Islet precursor cell (in vitro differentiated cells): ENCODE data around the gene CFAP53.
"Not testable (repeated sequence)": the region's sequence is repeated elsewhere in the genome, so short reads cannot be mapped to it uniquely, and the experiment has no call there.

Source experiments
- DNase-seq: peaks from one replicate; pipeline ENCODE4 v3.0.0-alpha.2; 2018

CFAP53 gene

GRCh38 chr18:50268022-50268747 is 1.9 kb upstream of the CFAP53 start:
- peak; percentile 91 for DNase-seq

GRCh38 chr18:50262977-50263376 is 3.3 kb downstream of the CFAP53 start:
- DNase-seq = no peak

- DNase-seq = no peak
These were observed 15.4 kb downstream of the CFAP53 start for GRCh38 chr18:50250935-50251334.

- DNase-seq = no peak
These were observed 16.7 kb downstream of the CFAP53 start for GRCh38 chr18:50249576-50249975.

- DNase-seq = no peak
These were observed 18.7 kb downstream of the CFAP53 start for GRCh38 chr18:50247561-50247960.

- not testable (repeated sequence) for DNase-seq
These were observed 24.5 kb downstream of the CFAP53 start for GRCh38 chr18:50241768-50242167.

- peak; percentile 57 for DNase-seq
These were observed 26.2 kb downstream of the CFAP53 start for GRCh38 chr18:50240080-50240563.

GRCh38 chr18:50232419-50232818 is 33.9 kb downstream of the CFAP53 start:
- peak; percentile 66 for DNase-seq

GRCh38 chr18:50231621-50232020 is 34.7 kb downstream of the CFAP53 start:
- no peak for DNase-seq

- DNase-seq = not testable (repeated sequence)
These were observed 46.0 kb downstream of the CFAP53 start for GRCh38 chr18:50220249-50220648.

- no peak for DNase-seq
These were observed 47.7 kb downstream of the CFAP53 start for GRCh38 chr18:50218432-50219197.

- no peak for DNase-seq
These were observed 57.0 kb downstream of the CFAP53 start for GRCh38 chr18:50209311-50209710.

- DNase-seq = no peak
These were observed 58.6 kb downstream of the CFAP53 start for GRCh38 chr18:50207722-50208121.

- DNase-seq = peak; percentile 79
These were observed 62.3 kb downstream of the CFAP53 start for GRCh38 chr18:50203801-50204604.

- no peak for DNase-seq
These were observed 64.7 kb downstream of the CFAP53 start for GRCh38 chr18:50201476-50202018.

- DNase-seq = no peak
These were observed 66.4 kb downstream of the CFAP53 start for GRCh38 chr18:50199921-50200320.

GRCh38 chr18:50199346-50199855 is 66.9 kb downstream of the CFAP53 start:
- no peak for DNase-seq

- DNase-seq = no peak
These were observed 70.0 kb downstream of the CFAP53 start for GRCh38 chr18:50196261-50196660.

GRCh38 chr18:50195689-50196088 is 70.6 kb downstream of the CFAP53 start:
- DNase-seq = no peak

GRCh38 chr18:50194631-50195532 is 71.4 kb downstream of the CFAP53 start, which contains the start of gene MYO5B:
Gene MYO5B (minus strand): TSS chr18:50195147. CDS start chr18:50194793, 354 bp downstream.
- DNase-seq = peak; percentile 72
